Transverse colon (tissue), 4 donors: Measurements from ENCODE around the gene GPRC6A. TPM values are rescaled to one million over a fixed set of nuclear protein-coding genes. Genes with fewer than 3 reads are reported as not detected.
"Not testable (repeated sequence)": the region's sequence is repeated elsewhere in the genome, so short reads cannot be mapped to it uniquely, and the experiment has no call there.

Experiments
- DNase-seq: peaks from one replicate; pipeline ENCODE4 v3.0.0-alpha.2; 2019
- H3K27ac ChIP-seq, 4 donors: fragments of 200-600 bp; sonication (generic); 2 replicates each; pipeline ENCODE4 v1.5.1; 2016 to 2018; ENCODE audit warnings: inconsistent platforms in 4 of 4
- H3K27me3 ChIP-seq: fragments of 200-600 bp; sonication (generic); 2 replicates; pipeline ENCODE4 v1.5.1; 2017; ENCODE audit warnings: inconsistent platforms
- H3K36me3 ChIP-seq, 4 donors: fragments of 200-600 bp; sonication (generic); 2 replicates each; pipeline ENCODE4 v1.5.1; 2017 to 2019; ENCODE audit warnings: inconsistent platforms in 4 of 4
- H3K4me1 ChIP-seq, 4 donors: fragments of 200-600 bp; sonication (generic); 2 replicates each; pipeline ENCODE4 v1.5.1; 2017 to 2020; ENCODE audit warnings: inconsistent platforms in 4 of 4
- H3K4me3 ChIP-seq, 4 donors: fragments of 200-600 bp; sonication (generic); 1 replicate in 1 of 4; 2 replicates in 3 of 4; pipeline versions ENCODE4 v1.5.1 to v1.6.1; 2017 to 2019; ENCODE audit warnings: inconsistent platforms in 4 of 4
- H3K9me3 ChIP-seq, 2 donors: fragments of 200-600 bp; sonication (generic); 2 replicates each; pipeline ENCODE4 v1.5.1; 2017 to 2019; ENCODE audit warnings: inconsistent platforms in 2 of 2
- EP300 ChIP-seq: sonication (generic); formaldehyde crosslinking; IDR thresholded peaks from one replicate; pipeline ENCODE4 v1.6.1; 2017; ENCODE audit warnings: antibody characterized with exemption, low read depth
- POLR2A ChIP-seq: fragments of 450-650 bp; IDR thresholded peaks from one replicate; pipeline ENCODE4 v1.6.1; 2016; ENCODE audit warnings: antibody characterized with exemption, mild to moderate bottlenecking, moderate library complexity
- POLR2AphosphoS5 ChIP-seq, 3 donors: sonication (generic); formaldehyde crosslinking; IDR thresholded peaks; one replicate each; pipeline ENCODE4 v1.6.1; 2016; ENCODE audit warnings: antibody characterized with exemption in 3 of 3
- WGBS, 2 donors: methylation state at CpG; one replicate each; pipeline ENCODE4 v1.1.5; 2018; ENCODE audit warnings: low coverage in 1 of 2; 5-methylcytosine and 5-hydroxymethylcytosine counted together
- in situ Hi-C, 4 donors: fragments of 200-750 bp; cut with MboI; loops; one replicate each; pipeline versions ENCODE4 v1.15.0 to v1.15.1; 2017; ENCODE audit warnings: low sequenced_read_pairs in 3 of 4, low pct_ligation_motif_present in 1 of 4, low pct_unique_long_range_greater_than_20kb in 1 of 4
- intact Hi-C: fragments of 100-400 bp; cut with DNase I; formaldehyde crosslinking; loops from one replicate; pipeline ENCODE4 v1.15.1; 2023; ENCODE audit warnings: low total_unique reads
- total RNA-seq, 4 donors: library from RNA; depleted of rRNA; stranded (reverse); fragments of >200 nt; gene quantifications; one replicate each; pipeline ENCODE4 v1.1.0, GENCODE V29; 2016
- TF ChIP-seq, protein P1 (sequence below), 5 experiments: fragments of 200-600 bp in 3 of 5; fragments of 450-650 bp in 2 of 5; sonication (generic) in 3 of 5; IDR thresholded peaks; 1 replicate in 2 of 5; 2 replicates in 3 of 5; pipeline ENCODE4 v1.5.1; 2016 to 2017; ENCODE audit warnings: antibody characterized with exemption in 5 of 5, inconsistent platforms in 3 of 5, mild to moderate bottlenecking in 2 of 5, moderate library complexity in 1 of 5

Gene GPRC6A
- total RNA-seq, 4 donors from 2014 or later, result not detected

DNA sequence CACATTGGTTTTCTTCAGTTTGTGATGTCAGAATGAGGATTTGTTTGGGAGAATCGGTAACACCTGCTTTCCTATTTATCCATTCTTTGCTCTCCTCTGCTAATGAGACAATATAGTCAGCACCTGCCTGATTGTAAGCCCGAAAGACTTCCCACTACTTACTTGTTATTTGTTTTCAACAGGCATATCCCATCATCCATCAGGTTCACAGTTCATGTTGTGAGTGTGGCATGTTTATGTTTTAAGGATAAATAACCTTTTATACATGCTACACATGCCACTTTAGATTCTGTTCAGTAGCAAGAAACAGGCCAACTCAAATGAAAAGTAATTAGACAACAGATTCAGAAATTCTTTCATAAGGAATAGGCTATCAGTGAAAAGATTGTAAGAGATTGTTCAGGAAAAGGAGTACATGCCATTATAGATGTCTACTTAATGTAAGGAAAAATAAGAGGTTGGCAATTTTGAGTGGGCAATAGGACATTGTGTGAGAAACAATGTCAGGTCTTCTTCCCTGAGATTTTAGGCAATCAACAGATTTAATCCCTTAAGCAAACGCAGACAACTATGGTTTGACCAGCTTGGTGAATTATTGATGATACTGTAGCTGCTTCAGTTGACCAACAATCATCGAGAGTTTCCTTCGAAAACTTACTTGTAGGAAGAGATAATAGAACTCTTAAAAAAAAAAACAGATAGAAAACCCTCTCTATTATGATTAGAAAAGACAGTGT is 7.9 kb upstream of the GPRC6A start:
- in situ Hi-C loops, result no loop called here
- Histone ChIP-seq H3K9me3 (no peaks in the 10 kb centered on the region), H3K4me3 (no peak overlapping the region), H3K4me1 (no peaks in the 10 kb centered on the region), H3K27ac (no peak overlapping the region), H3K27me3 (no peaks in the 10 kb centered on the region), H3K36me3 (no peaks in the 10 kb centered on the region)
- no peak for DNase-seq
- intact Hi-C loops, result no loop called here
- TF ChIP-seq POLR2AphosphoS5 (IDR thresholded peaks at IDR 0.05) (no peak), EP300 (no peak), POLR2A (no peak)
- TF ChIP-seq, protein P1, sequence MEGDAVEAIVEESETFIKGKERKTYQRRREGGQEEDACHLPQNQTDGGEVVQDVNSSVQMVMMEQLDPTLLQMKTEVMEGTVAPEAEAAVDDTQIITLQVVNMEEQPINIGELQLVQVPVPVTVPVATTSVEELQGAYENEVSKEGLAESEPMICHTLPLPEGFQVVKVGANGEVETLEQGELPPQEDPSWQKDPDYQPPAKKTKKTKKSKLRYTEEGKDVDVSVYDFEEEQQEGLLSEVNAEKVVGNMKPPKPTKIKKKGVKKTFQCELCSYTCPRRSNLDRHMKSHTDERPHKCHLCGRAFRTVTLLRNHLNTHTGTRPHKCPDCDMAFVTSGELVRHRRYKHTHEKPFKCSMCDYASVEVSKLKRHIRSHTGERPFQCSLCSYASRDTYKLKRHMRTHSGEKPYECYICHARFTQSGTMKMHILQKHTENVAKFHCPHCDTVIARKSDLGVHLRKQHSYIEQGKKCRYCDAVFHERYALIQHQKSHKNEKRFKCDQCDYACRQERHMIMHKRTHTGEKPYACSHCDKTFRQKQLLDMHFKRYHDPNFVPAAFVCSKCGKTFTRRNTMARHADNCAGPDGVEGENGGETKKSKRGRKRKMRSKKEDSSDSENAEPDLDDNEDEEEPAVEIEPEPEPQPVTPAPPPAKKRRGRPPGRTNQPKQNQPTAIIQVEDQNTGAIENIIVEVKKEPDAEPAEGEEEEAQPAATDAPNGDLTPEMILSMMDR (IDR thresholded peaks at IDR 0.05), result no peak
- WGBS, 2 donors, result 75 to 80% methylated on average over 5 of the region's 5 CpGs

DNA sequence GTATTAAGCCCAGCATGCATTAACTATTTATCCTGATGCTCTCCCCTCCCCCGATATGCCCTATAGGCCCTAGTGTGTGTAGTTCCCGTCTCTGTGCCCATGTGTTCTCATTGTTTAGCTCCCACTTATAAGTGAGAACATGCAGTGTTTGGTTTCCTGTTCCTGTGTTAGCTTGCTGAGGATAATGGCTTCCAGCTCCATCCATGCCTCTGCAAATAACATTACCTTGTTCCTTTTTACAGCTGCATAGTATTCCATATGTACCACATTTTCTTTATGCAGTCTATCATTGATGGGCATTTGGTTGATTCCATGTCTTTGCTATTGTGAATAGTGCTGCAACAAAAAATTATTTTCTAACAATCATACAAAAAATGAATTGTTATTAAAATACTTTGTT is 5.6 kb upstream of the GPRC6A start:
- H3K4me3 ChIP-seq, in situ Hi-C loops, H3K27me3 ChIP-seq, intact Hi-C loops, H3K36me3 ChIP-seq, H3K4me1 ChIP-seq, DNase-seq, H3K9me3 ChIP-seq, H3K27ac ChIP-seq: not testable (repeated sequence)
- WGBS, 2 donors, result 82 to 94% methylated on average over 2 of the region's 2 CpGs

DNA sequence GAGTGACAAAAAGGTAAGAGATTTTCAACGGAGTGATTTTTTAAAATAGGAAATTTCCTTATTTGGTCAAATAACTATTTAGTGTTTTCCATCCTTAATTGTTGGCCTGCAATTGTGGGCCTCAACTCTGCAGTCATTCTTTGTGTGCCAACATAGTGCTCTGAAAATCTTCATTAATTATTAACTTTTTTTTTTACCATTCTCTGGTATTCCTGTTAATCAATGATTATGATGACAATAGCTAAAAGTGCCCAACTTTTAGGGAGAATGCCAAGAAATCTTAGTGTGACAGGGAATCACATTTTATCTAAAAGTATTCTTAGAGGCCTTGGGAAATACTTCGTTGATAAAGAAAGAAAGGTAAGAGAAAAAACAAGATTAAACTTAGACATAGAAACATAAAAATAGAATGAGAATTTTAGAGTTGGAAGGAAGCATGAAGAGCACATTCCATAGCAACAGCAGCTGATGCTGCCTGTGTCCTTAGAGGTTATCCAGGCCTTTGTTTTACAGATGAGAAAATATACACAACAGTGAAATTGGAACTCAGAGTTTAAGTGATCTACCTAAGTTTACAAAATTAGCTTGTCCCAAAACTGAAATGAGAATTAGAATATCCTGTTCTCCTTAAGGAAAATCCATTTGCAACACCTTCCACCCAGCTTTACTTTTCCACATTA is 1.2 kb downstream of the GPRC6A start:
- Histone ChIP-seq H3K4me1 (no peaks in the 10 kb centered on the region), H3K36me3 (no peaks in the 10 kb centered on the region), H3K27ac (no peak overlapping the region), H3K9me3 (no peaks in the 10 kb centered on the region), H3K27me3 (no peaks in the 10 kb centered on the region), H3K4me3 (no peak overlapping the region)
- 40 to 58% methylated on average over 2 of the region's 2 CpGs for WGBS, 2 donors
- in situ Hi-C loops, result no loop called here
- TF ChIP-seq POLR2A, result no peak
- TF ChIP-seq EP300, result no peak
- TF ChIP-seq, protein P1 (IDR thresholded peaks at IDR 0.05), result no peak
- TF ChIP-seq POLR2AphosphoS5 (IDR thresholded peaks at IDR 0.05), result no peak
- intact Hi-C loops, result no loop called here
- DNase-seq, result no peak

DNA sequence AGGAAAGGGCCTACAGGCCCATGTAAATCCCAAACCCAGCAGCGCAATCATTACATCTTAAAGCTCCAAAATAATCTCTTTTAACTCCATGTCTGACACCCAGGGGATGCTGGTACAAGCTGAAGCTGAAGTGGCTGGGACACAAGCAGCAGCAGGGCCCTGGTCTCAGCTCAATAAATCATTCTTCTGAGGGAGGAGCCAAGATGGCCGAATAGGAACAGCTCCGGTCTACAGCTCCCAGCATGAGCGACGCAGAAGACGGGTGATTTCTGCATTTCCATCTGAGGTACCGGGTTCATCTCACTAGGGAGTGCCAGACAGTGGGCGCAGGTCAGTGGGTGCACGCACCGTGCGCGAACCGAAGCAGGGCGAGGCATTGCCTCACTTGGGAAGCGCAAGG is 12.5 kb downstream of the GPRC6A start:
- H3K27ac ChIP-seq, in situ Hi-C loops, H3K4me3 ChIP-seq, intact Hi-C loops, H3K4me1 ChIP-seq, H3K27me3 ChIP-seq, DNase-seq, H3K36me3 ChIP-seq: not testable (repeated sequence)
- peaks cover 8 to 11% of the 10 kb centered on the region in 2 donors for H3K9me3 ChIP-seq
- 95% methylated on average over 15 of the region's 15 CpGs; no CpG with 5 or more reads in 1 of the 2 donors for WGBS, 2 donors

DNA sequence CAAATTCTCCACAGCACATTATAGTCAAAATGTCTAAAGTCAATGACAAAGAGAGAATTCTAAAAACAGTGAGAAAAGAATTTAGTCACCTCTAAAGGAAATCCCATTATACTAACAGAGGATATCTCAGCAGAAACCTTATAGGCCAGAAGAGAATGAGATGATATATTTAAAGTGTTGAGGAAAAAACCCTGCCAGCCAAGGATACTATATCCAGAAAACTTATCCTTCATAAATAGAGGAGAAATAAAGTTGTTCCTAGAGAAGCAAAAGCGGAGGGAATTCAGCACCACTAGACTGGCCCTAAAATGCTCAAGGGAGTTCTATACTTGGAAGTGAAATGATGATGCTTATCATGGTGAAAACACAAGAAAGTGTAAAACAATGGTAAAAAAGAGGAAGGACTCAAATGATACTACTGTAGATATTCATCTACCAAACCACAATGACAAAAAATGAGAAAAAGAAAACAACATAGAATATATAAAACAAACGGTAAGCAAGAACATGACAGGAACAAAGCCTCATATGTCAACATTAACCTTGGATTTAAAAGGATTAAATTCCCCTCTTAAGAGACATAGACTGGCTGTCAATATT is 16.7 kb downstream of the GPRC6A start:
- no peak for DNase-seq
- H3K36me3 ChIP-seq, result no peaks in the 10 kb centered on the region
- TF ChIP-seq EP300, result no peak
- no peak for TF ChIP-seq POLR2A
- no peak for TF ChIP-seq POLR2AphosphoS5 (IDR thresholded peaks at IDR 0.05)
- TF ChIP-seq, protein P1 (IDR thresholded peaks at IDR 0.05), result no peak
- in situ Hi-C loops (no loop called here), intact Hi-C loops (no loop called here)
- 90 to 92% methylated on average over 2 of the region's 2 CpGs for WGBS, 2 donors
- no peak overlapping the region for H3K4me3 ChIP-seq
- no peak overlapping the region for H3K27ac ChIP-seq
- peaks cover 8 to 11% of the 10 kb centered on the region in 2 donors for H3K9me3 ChIP-seq
- H3K4me1 ChIP-seq, result no peaks in the 10 kb centered on the region
- no peaks in the 10 kb centered on the region for H3K27me3 ChIP-seq
